Sigmoid colon (tissue), 7 donors: ENCODE data around the gene CTNNA2. TPM values are rescaled to one million over a fixed set of nuclear protein-coding genes. Genes with fewer than 3 reads are reported as not detected.

Experiments used
- DNase-seq: peaks from one replicate; pipeline ENCODE4 v3.0.0-alpha.2; 2019
- H3K27ac ChIP-seq, 4 donors: fragments of 200-600 bp; sonication (generic); one replicate each; pipeline ENCODE4 v1.5.1; 2016 to 2019; ENCODE audit warnings: mild to moderate bottlenecking in 1 of 4
- H3K27me3 ChIP-seq, 3 donors: fragments of 200-600 bp; sonication (generic); one replicate each; pipeline ENCODE4 v1.5.1; 2019; ENCODE audit warnings: mild to moderate bottlenecking in 1 of 3
- H3K36me3 ChIP-seq, 4 donors: fragments of 200-600 bp; sonication (generic); one replicate each; pipeline ENCODE4 v1.5.1; 2016 to 2019
- H3K4me1 ChIP-seq, 4 donors: fragments of 200-600 bp; sonication (generic); one replicate each; pipeline ENCODE4 v1.5.1; 2017 to 2019
- H3K4me3 ChIP-seq, 4 donors: fragments of 200-600 bp; sonication (generic); one replicate each; pipeline ENCODE4 v1.5.1; 2017 to 2019; ENCODE audit warnings: mild to moderate bottlenecking in 2 of 4, moderate library complexity in 1 of 4
- H3K9me3 ChIP-seq, 4 donors: fragments of 200-600 bp in 3 of 4; sonication (generic) in 3 of 4; one replicate each; pipeline versions ENCODE4 v1.5.1 to v1.6.1; 2013 to 2019
- CTCF ChIP-seq, 4 experiments: fragments of 450-650 bp in 3 of 4; fragments of 200-600 bp in 1 of 4; IDR thresholded peaks; one replicate each; pipeline ENCODE4 v1.5.1; 2016 to 2019; ENCODE audit warnings: antibody characterized with exemption in 4 of 4, mild to moderate bottlenecking in 3 of 4, moderate library complexity in 2 of 4
- EP300 ChIP-seq, 4 donors: sonication (generic); formaldehyde crosslinking; IDR thresholded peaks; one replicate each; pipeline ENCODE4 v1.6.1; 2017; ENCODE audit warnings: antibody characterized with exemption in 4 of 4
- POLR2A ChIP-seq, 2 donors: fragments of 450-650 bp; IDR thresholded peaks; one replicate each; pipeline ENCODE4 v1.6.1; 2016; ENCODE audit warnings: antibody characterized with exemption in 2 of 2, mild to moderate bottlenecking in 2 of 2, moderate library complexity in 2 of 2
- POLR2AphosphoS5 ChIP-seq, 4 donors: sonication (generic); formaldehyde crosslinking; IDR thresholded peaks; one replicate each; pipeline ENCODE4 v1.6.1; 2017; ENCODE audit warnings: antibody characterized with exemption in 4 of 4
- WGBS, 2 donors: extraction: QIAGEN DNeasy Blood & Tissue Kit; methylation state at CpG; one replicate each; pipeline ENCODE4 v1.1.7; 2013; 5-methylcytosine and 5-hydroxymethylcytosine counted together
- intact Hi-C: fragments of 100-400 bp; cut with DNase I; formaldehyde crosslinking; loops from one replicate; pipeline ENCODE4 v1.15.1; 2023
- polyA plus RNA-seq, 3 donors: library from polyadenylated mRNA; stranded (reverse); fragments of 200-250 nt; gene quantifications; one replicate each; pipeline ENCODE4 v1.2.3, GENCODE V29; 2013
- total RNA-seq, 4 donors: library from RNA; depleted of rRNA; stranded (reverse); fragments of >200 nt; gene quantifications; one replicate each; pipeline ENCODE4 v1.1.0, GENCODE V29; 2016
- donor health status: healthy with polysubstance abuse.
- donor health status: Bipolar disorder and iron deficiency.
- donor health status: healthy.

CTNNA2 gene
- total and polyA plus RNA-seq, 7 donors: 1.4 to 8.6 (median 3.8) TPM; not detected in 2

GRCh38 chr2:80149991-80150390, 637.1 kb downstream of the CTNNA2 start:
- no peak for DNase-seq
- H3K4me3 ChIP-seq: no peak overlapping the region
- H3K27ac ChIP-seq: no peak overlapping the region
- no peaks in the 10 kb centered on the region for H3K36me3 ChIP-seq
- intact Hi-C loops: no loop called here
- 68 to 89% methylated on average over 1 of the region's 1 CpG for WGBS, 2 donors
- no peaks in the 10 kb centered on the region for H3K4me1 ChIP-seq
- H3K9me3 ChIP-seq: no peaks in the 10 kb centered on the region
- TF ChIP-seq CTCF (IDR thresholded peaks at IDR 0.05): no peak
- no peak for TF ChIP-seq POLR2AphosphoS5 (IDR thresholded peaks at IDR 0.05)
- no peak for TF ChIP-seq EP300 (IDR thresholded peaks at IDR 0.05)
- no peak for TF ChIP-seq POLR2A (IDR thresholded peaks at IDR 0.05)
- no peaks in the 10 kb centered on the region for H3K27me3 ChIP-seq

- TF ChIP-seq POLR2A (IDR thresholded peaks at IDR 0.05) (no peak), EP300 (IDR thresholded peaks at IDR 0.05) (no peak), CTCF (IDR thresholded peaks at IDR 0.05) (no peak), POLR2AphosphoS5 (IDR thresholded peaks at IDR 0.05) (no peak)
- no peaks in the 10 kb centered on the region for H3K27me3 ChIP-seq
- no peaks in the 10 kb centered on the region for H3K36me3 ChIP-seq
- DNase-seq: no peak
- intact Hi-C loops: no loop called here
- H3K9me3 ChIP-seq: no peaks in the 10 kb centered on the region
- no peaks in the 10 kb centered on the region for H3K4me1 ChIP-seq
- no peak overlapping the region for H3K4me3 ChIP-seq
- no peak overlapping the region for H3K27ac ChIP-seq
Observed at GRCh38 chr2:80151248-80151647, 638.4 kb downstream of the CTNNA2 start.

GRCh38 chr2:80151651-80152050, 638.8 kb downstream of the CTNNA2 start:
- intact Hi-C loops: no loop called here
- TF ChIP-seq CTCF (IDR thresholded peaks at IDR 0.05): no peak
- no peak for TF ChIP-seq POLR2A (IDR thresholded peaks at IDR 0.05)
- no peak for TF ChIP-seq EP300 (IDR thresholded peaks at IDR 0.05)
- TF ChIP-seq POLR2AphosphoS5 (IDR thresholded peaks at IDR 0.05): no peak
- Histone ChIP-seq H3K36me3 (no peaks in the 10 kb centered on the region), H3K4me1 (no peaks in the 10 kb centered on the region), H3K27me3 (no peaks in the 10 kb centered on the region), H3K27ac (no peak overlapping the region), H3K4me3 (no peak overlapping the region), H3K9me3 (no peaks in the 10 kb centered on the region)
- WGBS, 2 donors: 93 to 95% methylated on average over 3 of the region's 3 CpGs
- no peak for DNase-seq

- 79 to 82% methylated on average over 4 of the region's 4 CpGs for WGBS, 2 donors
- no peak overlapping the region for H3K27ac ChIP-seq
- TF ChIP-seq POLR2AphosphoS5 (IDR thresholded peaks at IDR 0.05): no peak
- TF ChIP-seq EP300 (IDR thresholded peaks at IDR 0.05): no peak
- TF ChIP-seq CTCF (IDR thresholded peaks at IDR 0.05): no peak
- TF ChIP-seq POLR2A (IDR thresholded peaks at IDR 0.05): no peak
- no peaks in the 10 kb centered on the region for H3K4me1 ChIP-seq
- no peaks in the 10 kb centered on the region for H3K27me3 ChIP-seq
- no peak for DNase-seq
- no peaks in the 10 kb centered on the region for H3K9me3 ChIP-seq
- intact Hi-C loops: no loop called here
- H3K4me3 ChIP-seq: no peak overlapping the region
- no peaks in the 10 kb centered on the region for H3K36me3 ChIP-seq
Observed at GRCh38 chr2:80153151-80153550, 640.3 kb downstream of the CTNNA2 start.

- Histone ChIP-seq H3K4me1 (no peaks in the 10 kb centered on the region), H3K27ac (no peak overlapping the region), H3K36me3 (no peaks in the 10 kb centered on the region), H3K4me3 (no peak overlapping the region), H3K27me3 (no peaks in the 10 kb centered on the region), H3K9me3 (no peaks in the 10 kb centered on the region)
- intact Hi-C loops: no loop called here
- no peak for DNase-seq
- TF ChIP-seq CTCF (IDR thresholded peaks at IDR 0.05): no peak
- TF ChIP-seq POLR2AphosphoS5 (IDR thresholded peaks at IDR 0.05): no peak
- no peak for TF ChIP-seq EP300 (IDR thresholded peaks at IDR 0.05)
- TF ChIP-seq POLR2A (IDR thresholded peaks at IDR 0.05): no peak
Observed at GRCh38 chr2:80153768-80154167, 640.9 kb downstream of the CTNNA2 start.
